Stromal cell of bone marrow (primary cell): ENCODE measurements around the gene ENDOV.
A peak's percentile ranks its signal among the peaks of the same experiment; 100 is the strongest.

ENCODE experiments used
- DNase-seq: peaks from one replicate; pipeline ENCODE4 v3.0.0-alpha.2; 2012; ENCODE audit warnings: low read depth

ENDOV gene

GRCh38 chr17:80449930-80450576 lies 35.1 kb downstream of the ENDOV start:
- no peak for DNase-seq

- no peak for DNase-seq
Measured at GRCh38 chr17:80451104-80451775, 36.3 kb downstream of the ENDOV start.

GRCh38 chr17:80452173-80452915 lies 37.4 kb downstream of the ENDOV start:
- DNase-seq: no peak

- DNase-seq: no peak
Measured at GRCh38 chr17:80453126-80453997, 38.4 kb downstream of the ENDOV start.

GRCh38 chr17:80453998-80454556 lies 39.1 kb downstream of the ENDOV start:
- DNase-seq: no peak

- DNase-seq: peak; percentile 92
Measured at GRCh38 chr17:80454557-80455335, 39.8 kb downstream of the ENDOV start.

- DNase-seq: no peak
Measured at GRCh38 chr17:80455336-80455710, 40.4 kb downstream of the ENDOV start.

GRCh38 chr17:80455784-80456183 lies 40.8 kb downstream of the ENDOV start:
- no peak for DNase-seq

- DNase-seq: no peak
Measured at GRCh38 chr17:80456465-80457235, 41.7 kb downstream of the ENDOV start.

GRCh38 chr17:80457236-80457856 lies 42.4 kb downstream of the ENDOV start:
- DNase-seq: no peak

- no peak for DNase-seq
Measured at GRCh38 chr17:80458016-80458415, 43.0 kb downstream of the ENDOV start.

- no peak for DNase-seq
Measured at GRCh38 chr17:80459234-80459633, 44.3 kb downstream of the ENDOV start.

- DNase-seq: no peak
Measured at GRCh38 chr17:80460429-80460834, 45.5 kb downstream of the ENDOV start.

GRCh38 chr17:80461528-80462160 lies 46.7 kb downstream of the ENDOV start:
- DNase-seq: no peak

GRCh38 chr17:80463784-80464400 lies 48.9 kb downstream of the ENDOV start:
- DNase-seq: no peak

GRCh38 chr17:80464486-80464885 lies 49.5 kb downstream of the ENDOV start:
- no peak for DNase-seq

GRCh38 chr17:80465327-80465974 lies 50.5 kb downstream of the ENDOV start:
- DNase-seq: no peak

GRCh38 chr17:80466188-80466705 lies 51.3 kb downstream of the ENDOV start:
- no peak for DNase-seq
